HS-27A (cell line): Measurements from ENCODE around the gene TRMT44.
A peak's percentile ranks its signal among the peaks of the same experiment; 100 is the strongest.

Experiments
- DNase-seq: peaks from one replicate; pipeline ENCODE4 v3.0.0-alpha.2; 2012; ENCODE audit warnings: low read depth, missing footprints

TRMT44 gene

DNA sequence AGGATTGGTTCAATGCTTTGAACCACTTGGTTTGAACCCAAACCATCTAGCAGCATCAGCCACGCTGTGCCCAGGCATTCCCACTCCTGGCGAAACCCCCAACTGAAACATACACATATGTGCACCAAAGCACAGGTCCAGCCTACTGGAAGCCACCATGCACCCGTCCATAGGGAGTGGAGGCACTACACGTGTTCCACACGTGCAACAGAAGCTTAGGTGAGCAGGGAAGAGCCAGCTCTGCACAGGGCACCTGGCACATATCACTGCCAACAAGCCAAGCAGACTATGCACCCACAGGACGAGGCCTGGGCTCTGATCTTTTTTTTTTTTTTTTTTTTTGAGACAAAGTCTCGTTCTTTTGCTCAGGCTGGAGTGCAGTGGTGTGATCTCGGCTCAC lies 73.4 kb downstream of the TRMT44 start:
- no peak for DNase-seq

DNA sequence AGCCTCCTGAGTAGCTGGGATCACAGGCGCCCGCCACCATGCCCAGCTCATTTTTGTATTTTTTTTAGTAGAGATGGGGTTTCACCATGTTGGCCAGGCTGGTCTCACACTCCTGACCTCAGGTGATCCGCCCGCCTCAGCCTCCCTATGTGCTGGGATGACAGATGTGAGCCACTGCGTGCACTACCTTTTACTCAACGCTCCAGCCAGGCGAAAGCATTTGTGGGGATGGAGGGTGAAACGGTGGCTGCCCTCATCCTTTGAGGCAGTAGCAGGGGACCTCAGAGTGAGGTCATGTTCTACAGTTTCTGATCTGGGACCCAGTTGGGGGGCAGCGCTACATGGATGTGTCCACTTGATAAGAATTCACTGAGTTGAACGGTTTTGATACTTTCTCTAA lies 73.8 kb downstream of the TRMT44 start:
- DNase-seq: no peak

GRCh38 chr4:8515316-8516060 lies 74.9 kb downstream of the TRMT44 start:
- DNase-seq: peak; percentile 86

- no peak for DNase-seq
These were observed 75.5 kb downstream of the TRMT44 start for GRCh38 chr4:8516061-8516573.

DNA sequence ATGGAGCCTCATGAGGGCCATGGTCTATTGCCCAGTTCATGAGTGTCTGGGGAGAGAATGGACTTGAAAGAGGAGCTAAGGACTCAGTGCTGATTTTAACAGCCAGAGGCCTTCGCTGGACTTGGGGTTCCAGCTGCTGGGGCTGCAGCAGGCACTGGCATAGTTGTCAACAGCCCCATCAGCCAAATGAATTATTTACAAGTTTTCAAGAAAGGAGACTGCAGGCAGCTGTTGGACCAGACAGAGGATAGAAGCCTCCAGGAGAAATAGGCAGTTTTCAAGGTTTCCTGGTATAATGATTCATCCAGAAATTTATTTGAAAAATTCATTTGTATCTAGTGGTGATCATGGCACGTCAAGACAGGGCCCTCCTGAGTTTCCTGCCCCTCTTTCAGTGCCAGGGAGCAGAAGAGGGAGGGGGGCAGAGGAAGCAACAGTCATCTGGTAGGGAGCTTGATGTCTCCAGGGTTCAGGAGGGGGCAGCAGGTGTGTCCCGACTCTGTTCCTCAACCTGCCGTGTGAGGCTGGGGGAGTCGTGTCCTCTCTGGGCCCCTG lies 76.5 kb downstream of the TRMT44 start:
- DNase-seq: no peak

DNA sequence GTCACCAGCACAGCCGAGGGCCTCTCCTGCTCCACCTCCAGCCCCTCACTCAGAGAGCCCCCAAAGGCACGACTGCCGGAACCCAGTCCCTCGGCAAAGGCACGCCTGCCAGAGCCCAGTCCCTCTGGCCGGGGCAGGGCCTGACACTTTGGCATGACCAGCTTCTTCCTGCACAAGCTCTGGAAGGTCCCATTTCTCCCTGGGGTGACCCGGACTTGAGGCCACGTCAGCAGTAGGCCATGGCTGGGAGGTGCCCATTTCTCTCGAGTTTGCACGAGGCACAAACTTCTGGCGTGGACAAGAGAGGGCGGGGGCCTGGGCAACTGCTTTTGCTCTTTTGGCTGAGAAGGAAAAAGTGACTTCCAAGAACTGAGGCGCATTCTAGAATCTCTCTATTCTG lies 77.4 kb downstream of the TRMT44 start:
- no peak for DNase-seq

DNA sequence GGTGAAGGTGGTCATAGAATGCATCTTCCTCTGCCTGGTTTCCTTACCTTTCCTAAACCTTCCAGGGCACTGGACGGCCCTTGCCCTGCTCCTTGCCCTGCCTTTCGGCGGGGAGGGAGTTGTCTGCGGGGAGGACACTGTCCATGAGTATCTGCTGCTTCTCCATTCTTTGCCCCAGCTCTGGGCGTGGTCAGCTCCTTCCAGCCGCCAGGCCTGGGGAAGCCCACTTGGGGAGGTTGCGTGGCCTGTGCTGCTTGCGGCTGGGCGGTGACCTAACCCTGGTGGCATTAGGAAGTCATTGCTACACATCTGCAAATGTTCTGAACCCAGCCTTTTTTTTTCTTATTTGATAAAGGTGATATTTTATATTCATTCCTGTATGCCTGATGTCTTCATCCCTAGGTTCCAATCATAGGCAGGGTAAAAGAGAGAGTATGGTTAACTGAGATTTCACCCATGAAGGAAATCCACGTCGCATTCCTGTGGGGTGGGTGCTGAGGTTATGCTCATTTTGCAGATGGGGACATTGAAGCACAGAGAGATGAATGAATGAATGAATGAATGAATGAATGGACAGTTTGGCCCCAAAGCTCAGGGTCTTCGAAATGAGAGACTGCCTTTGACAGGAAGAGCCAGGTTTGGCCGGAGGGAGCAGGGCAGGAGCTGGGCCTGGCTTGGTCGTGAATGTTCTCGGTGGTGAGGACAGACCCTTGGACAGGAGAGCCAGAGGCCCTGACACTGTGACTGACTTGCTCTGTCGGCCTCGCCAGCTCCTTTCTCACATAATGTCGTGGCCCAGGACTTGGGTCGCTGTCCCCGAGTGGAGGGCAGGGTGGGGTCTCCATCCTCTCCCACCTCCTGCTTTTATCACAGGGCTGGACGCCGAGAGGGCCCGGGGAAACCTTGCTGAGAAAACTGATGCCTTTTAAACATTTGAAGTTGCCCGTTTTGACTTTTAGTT lies 81.9 kb downstream of the TRMT44 start:
- DNase-seq: no peak

GRCh38 chr4:8523175-8523574 lies 82.6 kb downstream of the TRMT44 start:
- no peak for DNase-seq

GRCh38 chr4:8523766-8524165 lies 83.2 kb downstream of the TRMT44 start:
- no peak for DNase-seq

DNA sequence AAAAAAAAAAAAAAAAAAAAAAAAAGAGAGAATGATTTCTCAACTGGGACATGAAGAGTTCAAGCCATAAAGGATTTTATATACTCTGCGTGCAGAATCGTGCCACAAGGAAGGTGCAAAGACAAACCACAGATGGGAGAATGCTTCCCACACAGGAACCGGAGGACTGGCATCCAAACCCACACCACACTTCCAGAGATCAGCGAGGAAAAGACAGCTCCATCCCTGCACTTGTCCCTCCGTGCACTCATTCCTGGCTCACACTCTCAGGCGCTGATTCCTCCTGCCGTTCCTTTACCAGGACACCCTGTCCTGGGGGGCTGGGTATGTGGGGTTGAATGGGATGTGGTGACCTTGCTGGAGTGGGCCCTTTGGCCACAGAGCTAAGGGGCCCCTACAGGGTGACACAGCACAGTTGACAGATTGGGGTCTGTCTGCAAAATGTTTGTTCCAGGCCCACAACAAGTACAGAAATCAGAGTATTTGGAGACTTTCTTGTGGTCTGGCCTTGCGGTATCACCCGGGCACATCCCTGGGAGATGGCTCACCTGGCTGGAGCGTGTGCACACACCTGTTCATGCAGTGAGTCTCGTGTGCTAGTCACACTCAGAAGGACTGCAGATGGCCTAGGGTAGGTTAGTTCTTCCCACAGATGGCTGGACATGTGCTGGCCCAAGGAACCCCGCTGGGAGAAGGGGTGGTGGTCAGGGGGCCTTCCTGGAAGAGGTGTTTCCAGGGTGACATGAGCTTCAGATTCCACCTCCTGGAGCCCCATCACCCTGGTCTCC lies 84.2 kb downstream of the TRMT44 start:
- DNase-seq: no peak

DNA sequence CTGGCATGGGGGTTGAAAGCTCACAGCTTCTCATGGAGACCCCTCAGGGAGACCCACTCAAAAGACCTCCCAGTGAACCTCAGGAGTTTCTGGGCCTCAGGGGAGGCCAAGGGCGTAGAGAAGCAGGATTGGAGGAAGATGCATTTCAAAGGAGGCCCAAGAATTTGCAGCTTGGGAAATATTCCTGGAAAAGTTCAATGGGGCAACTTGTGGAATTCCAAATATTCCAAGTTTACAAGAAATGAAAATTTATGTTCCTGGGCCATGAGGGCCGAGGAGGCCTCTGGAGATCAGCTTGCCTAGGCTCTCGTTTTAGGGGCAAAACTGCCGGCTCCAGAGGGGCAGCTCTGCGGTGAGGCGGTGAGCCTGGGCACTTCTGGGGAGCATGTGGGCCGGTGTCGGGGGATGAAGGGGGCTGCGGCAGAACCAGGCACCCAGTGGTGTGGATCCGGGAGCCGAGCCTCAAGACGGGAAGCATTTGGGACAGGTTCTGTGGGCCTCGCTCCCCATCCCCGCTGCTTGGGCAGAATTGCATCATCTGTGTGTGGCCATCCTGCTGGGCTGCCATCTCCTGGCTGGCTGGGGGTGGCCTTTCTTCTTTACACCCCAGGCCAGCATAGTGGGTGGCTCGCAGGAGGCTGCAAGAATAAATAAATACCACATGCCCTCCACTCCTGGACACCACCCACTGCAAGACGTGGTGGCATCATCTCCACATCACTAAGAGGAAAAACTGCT lies 85.0 kb downstream of the TRMT44 start:
- DNase-seq: peak; percentile 65
